H1 (cell line): ENCODE results near the gene SESN1. TPM values are rescaled to one million over a fixed set of nuclear protein-coding genes. Genes with fewer than 3 reads are reported as not detected.

Experiments used
- CTCF ChIA-PET: fragments of 300-600 bp; sonication (Branson Sonifier 250); formaldehyde crosslinking; loops from one replicate; lab custom pipeline; 2021; ENCODE audit not compliant: partially characterized antibody; lab: Charles Lee
- POLR2A ChIA-PET: fragments of 300-600 bp; sonication (Branson Sonifier 250); formaldehyde crosslinking; loops from one replicate; lab custom pipeline; 2021; ENCODE audit warnings: inconsistent platforms; ENCODE audit not compliant: partially characterized antibody; lab: Charles Lee
- DNase-seq, 2 experiments: peaks; one replicate each; pipeline versions ENCODE4 v3.0.0 to v3.0.0-alpha.2; 2010 to 2022; ENCODE audit warnings: low spot score in 2 of 2, low read depth in 1 of 2, mixed read lengths in 1 of 2
- FAIRE-seq: peaks from 2 replicates; lab custom pipeline; 2011; peaks lifted over from hg19 to GRCh38; lab: Jason Lieb, UNC
- H2AFZ ChIP-seq: 2 replicates; pipeline ENCODE4 v1.8.1; 2012; ENCODE audit warnings: low read length, inconsistent platforms
- H2AK5ac ChIP-seq: 2 replicates; pipeline ENCODE4 v1.6.1; 2013; ENCODE audit warnings: low read depth, low read length
- H2BK120ac ChIP-seq: replicated peaks from 2 replicates; pipeline ENCODE3; 2013; ENCODE audit warnings: low read depth, low read length, inconsistent platforms
- H2BK12ac ChIP-seq: 2 replicates; pipeline ENCODE4 v1.6.1; 2013; ENCODE audit warnings: low read depth, low read length
- H2BK15ac ChIP-seq: 2 replicates; pipeline ENCODE4 v1.6.1; 2013; ENCODE audit warnings: low read length
- H2BK20ac ChIP-seq: 2 replicates; pipeline ENCODE4 v1.6.1; 2013; ENCODE audit warnings: low read length
- H2BK5ac ChIP-seq: 2 replicates; pipeline ENCODE4 v1.6.1; 2013; ENCODE audit warnings: low read depth, low read length
- H3K14ac ChIP-seq: 2 replicates; pipeline ENCODE4 v1.6.1; 2013; ENCODE audit warnings: inconsistent platforms; ENCODE audit not compliant: insufficient read length
- H3K18ac ChIP-seq: 2 replicates; pipeline ENCODE4 v1.6.1; 2013; ENCODE audit warnings: low read length; ENCODE audit errors: extremely low read depth
- H3K23ac ChIP-seq: 2 replicates; pipeline ENCODE4 v1.6.1; 2013; ENCODE audit warnings: inconsistent platforms; ENCODE audit not compliant: insufficient read length
- H3K23me2 ChIP-seq: 2 replicates; pipeline ENCODE4 v1.6.1; 2013; ENCODE audit warnings: low read depth, low read length
- H3K27ac ChIP-seq: 2 replicates; pipeline ENCODE4 v1.6.1; 2011; ENCODE audit warnings: low read depth, low read length, inconsistent platforms
- H3K27me3 ChIP-seq, 4 experiments: replicated peaks in 1 of 4; 1 replicate in 1 of 4; 2 replicates in 3 of 4; pipeline versions ENCODE4 v1.6.1 to v1.8.1; 2011 to 2013; ENCODE audit warnings: low read length in 3 of 4, mild to moderate bottlenecking in 3 of 4, inconsistent platforms in 2 of 4, mixed read lengths in 2 of 4, moderate library complexity in 1 of 4; ENCODE audit not compliant: control insufficient read depth in 3 of 4, insufficient read depth in 3 of 4; ENCODE audit errors: extremely low read depth in 1 of 4
- H3K36me3 ChIP-seq, 4 experiments: 2 replicates each; pipeline versions ENCODE4 v1.6.1 to v1.8.1; 2011 to 2013; ENCODE audit warnings: mild to moderate bottlenecking in 4 of 4, low read length in 3 of 4, moderate library complexity in 2 of 4, control low read depth in 1 of 4, inconsistent platforms in 1 of 4; ENCODE audit not compliant: insufficient read depth in 4 of 4, control insufficient read depth in 2 of 4
- H3K4ac ChIP-seq: replicated peaks from 2 replicates; pipeline ENCODE3; 2013; ENCODE audit warnings: low read length, low read depth, mixed read lengths, inconsistent platforms; ENCODE audit not compliant: insufficient read length
- H3K4me1 ChIP-seq, 4 experiments: replicated peaks in 1 of 4; 1 replicate in 1 of 4; 2 replicates in 3 of 4; pipeline versions ENCODE4 v1.6.1 to v1.8.1; 2011 to 2013; ENCODE audit warnings: low read length in 3 of 4, inconsistent platforms in 2 of 4, mixed read lengths in 1 of 4; ENCODE audit not compliant: insufficient read depth in 4 of 4, control insufficient read depth in 3 of 4
- H3K4me2 ChIP-seq, 2 experiments: 2 replicates each; pipeline versions ENCODE4 v1.6.1 to v1.8.1; 2011 to 2013; ENCODE audit warnings: low read depth in 2 of 2, low read length in 2 of 2, control low read depth in 1 of 2, inconsistent platforms in 1 of 2, mild to moderate bottlenecking in 1 of 2; ENCODE audit not compliant: insufficient read depth in 1 of 2
- H3K4me3 ChIP-seq, 4 experiments: fragments of 200-600, 300-600 bp in 1 of 4; sonication (generic), shearing (Covaris generic), sonication (Bioruptor Twin) in 1 of 4; 2 replicates each; pipeline versions ENCODE4 v1.5.1 to v1.8.1; 2011 to 2016; ENCODE audit warnings: low read length in 4 of 4, low read depth in 3 of 4, control low read depth in 2 of 4, inconsistent platforms in 2 of 4, mild to moderate bottlenecking in 2 of 4, mixed read lengths in 1 of 4, moderate library complexity in 1 of 4; ENCODE audit not compliant: insufficient read depth in 2 of 4; ENCODE audit errors: extremely low read depth in 1 of 4
- H3K56ac ChIP-seq: replicated peaks from 2 replicates; pipeline ENCODE3; 2013; ENCODE audit warnings: low read depth, mild to moderate bottlenecking, mixed read lengths, low read length, inconsistent platforms; ENCODE audit not compliant: insufficient read length
- H3K79me1 ChIP-seq: 2 replicates; pipeline ENCODE4 v1.6.1; 2013; ENCODE audit warnings: low read depth, low read length, control low read depth
- H3K79me2 ChIP-seq, 2 experiments: 2 replicates each; pipeline versions ENCODE4 v1.6.1 to v1.8.1; 2012 to 2013; ENCODE audit warnings: low read length in 2 of 2, mild to moderate bottlenecking in 2 of 2, inconsistent platforms in 1 of 2; ENCODE audit not compliant: insufficient read depth in 2 of 2, control insufficient read depth in 1 of 2
- H3K9ac ChIP-seq, 4 experiments: replicated peaks in 1 of 4; 1 replicate in 1 of 4; 2 replicates in 3 of 4; pipeline versions ENCODE4 v1.6.1 to v1.8.1; 2011 to 2013; ENCODE audit warnings: low read depth in 3 of 4, low read length in 3 of 4, control low read depth in 2 of 4, mild to moderate bottlenecking in 2 of 4, moderate library complexity in 2 of 4, inconsistent platforms in 1 of 4; ENCODE audit errors: extremely low read depth in 1 of 4
- H3K9me3 ChIP-seq, 2 experiments: 2 replicates each; pipeline versions ENCODE4 v1.6.1 to v1.8.1; 2012 to 2013; ENCODE audit warnings: mild to moderate bottlenecking in 2 of 2, moderate library complexity in 2 of 2, control low read depth in 1 of 2, inconsistent platforms in 1 of 2, low read depth in 1 of 2, low read length in 1 of 2, mixed read lengths in 1 of 2; ENCODE audit not compliant: insufficient read depth in 2 of 2
- H4K20me1 ChIP-seq, 2 experiments: replicated peaks in 1 of 2; 2 replicates each; pipeline versions ENCODE3 to v1.8.1; 2011 to 2013; ENCODE audit warnings: inconsistent platforms in 2 of 2, low read length in 2 of 2, mild to moderate bottlenecking in 1 of 2; ENCODE audit not compliant: insufficient read depth in 2 of 2, control insufficient read depth in 1 of 2
- H4K5ac ChIP-seq: 2 replicates; pipeline ENCODE4 v1.6.1; 2013; ENCODE audit warnings: low read length, low read depth, mixed read lengths, inconsistent platforms; ENCODE audit not compliant: insufficient read length
- H4K8ac ChIP-seq: 2 replicates; pipeline ENCODE4 v1.8.0; 2013; ENCODE audit warnings: mild to moderate bottlenecking, moderate library complexity, low read length, inconsistent platforms; ENCODE audit not compliant: insufficient read depth; ENCODE audit errors: extremely low read depth
- H4K91ac ChIP-seq: replicated peaks from 2 replicates; pipeline ENCODE3; 2013; ENCODE audit warnings: low read length, mixed read lengths, inconsistent platforms; ENCODE audit not compliant: insufficient read length
- ASH2L ChIP-seq: fragments of 200-600, 300-600 bp; sonication (generic); IDR thresholded peaks from one replicate; pipeline ENCODE4 v1.7.1; 2017; ENCODE audit warnings: low read length
- BACH1 ChIP-seq: IDR thresholded peaks from 2 replicates; pipeline ENCODE4 v1.6.1; 2012; ENCODE audit warnings: low read length, improper control_type of control experiment
- CREB1 ChIP-seq: IDR thresholded peaks from 2 replicates; pipeline ENCODE4 v1.6.1; 2012; ENCODE audit warnings: inconsistent platforms
- EGR1 ChIP-seq: IDR thresholded peaks from 2 replicates; pipeline ENCODE4 v1.6.1; 2011; ENCODE audit warnings: low read depth, low read length, borderline replicate concordance
- EZH2 ChIP-seq: fragments of 200-600 bp; sonication (generic); IDR thresholded peaks from 2 replicates; pipeline ENCODE4 v1.7.1; 2012; ENCODE audit warnings: low read depth, mild to moderate bottlenecking, moderate library complexity, low read length, inconsistent platforms; ENCODE audit not compliant: severe bottlenecking
- FOSL1 ChIP-seq: IDR thresholded peaks from 2 replicates; pipeline ENCODE4 v1.6.1; 2011; ENCODE audit warnings: mild to moderate bottlenecking, low read depth, low read length, moderate library complexity; ENCODE audit not compliant: insufficient read depth
- HDAC6 ChIP-seq: IDR thresholded peaks from one replicate; pipeline ENCODE4 v1.7.1; 2012; ENCODE audit warnings: low read depth, mild to moderate bottlenecking, inconsistent platforms, low read length, moderate library complexity
- KDM4A ChIP-seq: IDR thresholded peaks from one replicate; pipeline ENCODE4 v1.7.1; 2012; ENCODE audit warnings: low read depth, mild to moderate bottlenecking, moderate library complexity, low read length, inconsistent platforms; ENCODE audit not compliant: severe bottlenecking
- RFX5 ChIP-seq: IDR thresholded peaks from 2 replicates; pipeline ENCODE4 v1.6.1; 2011; ENCODE audit warnings: low read depth, low read length, improper control_type of control experiment, borderline replicate concordance
- SIX5 ChIP-seq: IDR thresholded peaks from 2 replicates; pipeline ENCODE4 v1.6.1; 2011; ENCODE audit warnings: mild to moderate bottlenecking, low read depth, low read length
- SP1 ChIP-seq: IDR thresholded peaks from 2 replicates; pipeline ENCODE4 v1.6.1; 2011; ENCODE audit warnings: low read depth, low read length
- ZNF274 ChIP-seq: IDR thresholded peaks from 2 replicates; pipeline ENCODE4 v1.7.0; 2012; ENCODE audit warnings: low read length, borderline replicate concordance; ENCODE audit errors: extremely low read depth
- WGBS, 2 experiments: shearing (Covaris generic) in 1 of 2; methylation state at CpG; one replicate each; pipeline versions ENCODE4 v1.1.6 to v1.1.7; 2013 to 2015; ENCODE audit warnings: low lambda C conversion rate in 2 of 2, mixed read lengths in 2 of 2, inconsistent platforms in 1 of 2, low coverage in 1 of 2, missing lambda C conversion rate in 1 of 2; ENCODE audit not compliant: insufficient replicate concordance in 2 of 2, insufficient coverage in 1 of 2, insufficient read length in 1 of 2; ENCODE audit errors: extremely low coverage in 1 of 2, missing lambda C conversion rate in 1 of 2; 5-methylcytosine and 5-hydroxymethylcytosine counted together
- polyA plus RNA-seq, 7 experiments: library from polyadenylated mRNA; depleted of rRNA in 3 of 7; stranded (reverse) in 5 of 7; unstranded in 2 of 7; fragments of >200 nt in 5 of 7; fragments of 200-250 nt in 2 of 7; gene quantifications; 1 replicate in 5 of 7; 2 replicates in 1 of 7; 4 replicates in 1 of 7; pipeline versions ENCODE4 v1.2.1 to v1.2.3, GENCODE V29; 2011 to 2013; ENCODE audit warnings: missing spikeins in 2 of 7, mixed read lengths in 2 of 7
- total RNA-seq: library from RNA; stranded (reverse); fragmentation: NEBNext Ultra II Directional; extraction: Animal tissue kit (Norgen Biotek cat#: 25700); gene quantifications from 2 replicates; pipeline ENCODE4 v1.2.1, GENCODE V29; 2021
- TF ChIP-seq, protein P1 (sequence below): IDR thresholded peaks from 2 replicates; pipeline ENCODE4 v1.6.1; 2012; ENCODE audit warnings: inconsistent platforms

The SESN1 gene
- total and polyA plus RNA-seq, 2 of the 8 experiments (the other 6 are each of a cell fraction or from before 2014, with no cell fraction given): 12.8 to 15.6 TPM

- H3K9ac ChIP-seq: no peak overlapping the region
- H4K20me1 ChIP-seq: no peaks in the 10 kb centered on the region
- H3K56ac ChIP-seq: no peak overlapping the region
- no peaks in the 10 kb centered on the region for H3K79me1 ChIP-seq
- DNase-seq: no peak
- CTCF ChIA-PET: no interaction called here
- no peak overlapping the region for H3K4me3 ChIP-seq
- 91% methylated on average over 1 of the region's 1 CpG; no CpG with 5 or more reads in 1 of the 2 experiments for WGBS, 2 experiments
- no peak overlapping the region for H2BK120ac ChIP-seq
- H2BK5ac ChIP-seq: no peak overlapping the region
- no peak overlapping the region for H3K23ac ChIP-seq
- POLR2A ChIA-PET: no interaction called here
- no peak overlapping the region for H2BK15ac ChIP-seq
- no peak overlapping the region for H4K91ac ChIP-seq
- no peak overlapping the region for H3K27ac ChIP-seq
- H3K27me3 ChIP-seq: no peaks in the 10 kb centered on the region
- no peak overlapping the region for H3K4me2 ChIP-seq
- peaks cover 0 to 14% (median 6%) of the 10 kb centered on the region in 4 experiments; a peak in 5 of 8 replicates for H3K36me3 ChIP-seq
- no peaks in the 10 kb centered on the region for H3K4me1 ChIP-seq
- no peak overlapping the region for H2BK12ac ChIP-seq
- H2AK5ac ChIP-seq: no peak overlapping the region
- H3K18ac ChIP-seq: no peak overlapping the region
- no peak overlapping the region for H4K5ac ChIP-seq
- H2BK20ac ChIP-seq: no peak overlapping the region
- no peaks in the 10 kb centered on the region for H3K23me2 ChIP-seq
- H3K14ac ChIP-seq: no peak overlapping the region
- H4K8ac ChIP-seq: no peak overlapping the region
- no peak overlapping the region for H3K4ac ChIP-seq
- H3K79me2 ChIP-seq: no peaks in the 10 kb centered on the region
- H3K9me3 ChIP-seq: no peaks in the 10 kb centered on the region
- FAIRE-seq: no peak
- TF ChIP-seq BACH1 (no peak), HDAC6 (no peak), CREB1 (no peak), SIX5 (no peak), ASH2L (no peak), EZH2 (no peak), KDM4A (no peak), EGR1 (no peak), FOSL1 (no peak), RFX5 (no peak), ZNF274 (no peak), SP1 (no peak)
- TF ChIP-seq, protein P1, sequence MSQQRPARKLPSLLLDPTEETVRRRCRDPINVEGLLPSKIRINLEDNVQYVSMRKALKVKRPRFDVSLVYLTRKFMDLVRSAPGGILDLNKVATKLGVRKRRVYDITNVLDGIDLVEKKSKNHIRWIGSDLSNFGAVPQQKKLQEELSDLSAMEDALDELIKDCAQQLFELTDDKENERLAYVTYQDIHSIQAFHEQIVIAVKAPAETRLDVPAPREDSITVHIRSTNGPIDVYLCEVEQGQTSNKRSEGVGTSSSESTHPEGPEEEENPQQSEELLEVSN: no peak
- no peak overlapping the region for H2AFZ ChIP-seq
Measured at GRCh38 chr6:108983151-108983550, 111.5 kb downstream of the SESN1 start.
